ENCODE data around the gene SCUBE3. TPM values are rescaled to one million over a fixed set of nuclear protein-coding genes. Genes with fewer than 3 reads are reported as not detected.

The SCUBE3 gene
- total RNA-seq, 1 experiment from 2014 or later: 0.05 TPM

GRCh38 chr6:35230950-35231349 lies 17.2 kb downstream of the SCUBE3 start:
- ChIA-PET RAD21 (ENCODE audit: low non-redundant PET in 1 of 2, low total read pairs in 2 of 2, uncharacterized antibody in 2 of 2, unreplicated experiment in 2 of 2) (interaction anchor here in 1 of 2 experiments (1.4 kb wide), 1 partner anchor 10 kb away, joined by 3 read pairs; no protein-coding TSS in a partner anchor), POLR2A (no interaction called here), CTCF (interaction anchor here (2.6 kb wide), 1 partner anchor 10 kb away, joined by 10 read pairs; no protein-coding TSS in a partner anchor)
- Histone ChIP-seq H3K36me3 (ENCODE audit: control insufficient read depth in 1 of 2, insufficient read depth in 2 of 2, low read length in 2 of 2) (no peaks in the 10 kb centered on the region), H4K20me1 (ENCODE audit: insufficient read depth) (no peaks in the 10 kb centered on the region), H3K27ac (ENCODE audit: low read depth, low read length) (no peak overlapping the region), H3K27me3 (ENCODE audit: insufficient read depth, low read length) (no peaks in the 10 kb centered on the region), H3K4me2 (ENCODE audit: low read length) (no peak overlapping the region), H2AFZ (ENCODE audit: low read depth, low read length, poor library complexity, severe bottlenecking) (no peak overlapping the region), H3K9me3 (ENCODE audit: control insufficient read depth in 1 of 2, insufficient read depth in 1 of 2, low read depth in 1 of 2, low read length in 2 of 2) (no peaks in the 10 kb centered on the region), H3K4me1 (ENCODE audit: control insufficient read depth in 1 of 2, insufficient read depth in 2 of 2, low read length in 2 of 2) (no peaks in the 10 kb centered on the region), H3K79me2 (ENCODE audit: insufficient read depth, low read length) (no peaks in the 10 kb centered on the region), H3K4me3 (replicated peaks in 1 of 2; ENCODE audit: low read depth in 1 of 2, low read length in 2 of 2) (no peak overlapping the region), H3K9ac (ENCODE audit: low read length) (no peak overlapping the region), H3K9me2 (ENCODE audit: insufficient read depth) (no peaks in the 10 kb centered on the region)
- no peak for DNase-seq (ENCODE audit: low read depth, low spot score)
- intact Hi-C loops (cut with micrococcal nuclease): no loop called here
- no TSS peak for BruUV-seq (replicated peaks)
- no peak for TF ChIP-seq JUND (IDR thresholded peaks at IDR 0.05)
- TF ChIP-seq RAD21 (IDR thresholded peaks at IDR 0.05; ENCODE audit: low read depth): no peak
- TF ChIP-seq CTCF (IDR thresholded peaks at IDR 0.05 in 2 of 3, conservative IDR thresholded peaks at IDR 0.05 in 1 of 3; ENCODE audit: borderline replicate concordance in 1 of 3, insufficient read depth in 1 of 3, low read depth in 2 of 3, low read length in 2 of 3): no peak
- TF ChIP-seq MAX (IDR thresholded peaks at IDR 0.05): no peak
- no peak for TF ChIP-seq YY1 (IDR thresholded peaks at IDR 0.05; ENCODE audit: extremely low read depth, insufficient replicate concordance, low read depth, low read length)
- ATAC-seq: no peak

DNA sequence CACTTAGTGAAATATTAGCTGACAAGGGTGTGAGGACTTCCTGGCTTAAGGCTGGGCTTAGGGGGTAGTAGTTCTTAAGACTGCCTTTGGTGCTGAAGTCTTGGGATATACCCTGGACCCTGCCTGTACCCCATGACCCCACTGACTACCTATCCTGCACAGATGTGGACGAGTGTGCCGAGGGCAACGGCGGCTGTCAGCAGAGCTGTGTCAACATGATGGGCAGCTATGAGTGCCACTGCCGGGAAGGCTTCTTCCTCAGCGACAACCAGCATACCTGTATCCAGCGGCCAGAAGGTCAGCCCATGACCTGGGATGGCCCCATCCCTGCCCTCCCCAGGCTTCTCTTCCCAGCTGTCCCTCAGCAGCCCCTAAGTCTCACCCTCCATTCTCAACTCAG lies 17.8 kb downstream of the SCUBE3 start:
- Histone ChIP-seq H3K9ac (ENCODE audit: low read length) (no peak overlapping the region), H3K27ac (ENCODE audit: low read depth, low read length) (no peak overlapping the region), H3K4me3 (replicated peaks in 1 of 2; ENCODE audit: low read depth in 1 of 2, low read length in 2 of 2) (no peak overlapping the region), H3K36me3 (ENCODE audit: control insufficient read depth in 1 of 2, insufficient read depth in 2 of 2, low read length in 2 of 2) (no peaks in the 10 kb centered on the region), H3K9me3 (ENCODE audit: control insufficient read depth in 1 of 2, insufficient read depth in 1 of 2, low read depth in 1 of 2, low read length in 2 of 2) (no peaks in the 10 kb centered on the region), H3K4me1 (ENCODE audit: control insufficient read depth in 1 of 2, insufficient read depth in 2 of 2, low read length in 2 of 2) (no peaks in the 10 kb centered on the region), H3K4me2 (ENCODE audit: low read length) (no peak overlapping the region), H4K20me1 (ENCODE audit: insufficient read depth) (no peaks in the 10 kb centered on the region), H3K9me2 (ENCODE audit: insufficient read depth) (no peaks in the 10 kb centered on the region), H3K27me3 (ENCODE audit: insufficient read depth, low read length) (no peaks in the 10 kb centered on the region), H2AFZ (ENCODE audit: low read depth, low read length, poor library complexity, severe bottlenecking) (no peak overlapping the region), H3K79me2 (ENCODE audit: insufficient read depth, low read length) (no peaks in the 10 kb centered on the region)
- CTCF ChIA-PET: interaction anchor here (1.0 to 2.6 kb wide), 2 partner anchors 9 to 91 kb away, joined by 3 to 10 read pairs; no protein-coding TSS in a partner anchor
- intact Hi-C loops (cut with micrococcal nuclease): no loop called here
- RAD21 ChIA-PET (ENCODE audit: low non-redundant PET in 1 of 2, low total read pairs in 2 of 2, uncharacterized antibody in 2 of 2, unreplicated experiment in 2 of 2): no interaction called here
- BruUV-seq (replicated peaks): no TSS peak
- ATAC-seq: no peak
- DNase-seq (ENCODE audit: low read depth, low spot score): no peak
- POLR2A ChIA-PET: no interaction called here
- TF ChIP-seq, protein P1, sequence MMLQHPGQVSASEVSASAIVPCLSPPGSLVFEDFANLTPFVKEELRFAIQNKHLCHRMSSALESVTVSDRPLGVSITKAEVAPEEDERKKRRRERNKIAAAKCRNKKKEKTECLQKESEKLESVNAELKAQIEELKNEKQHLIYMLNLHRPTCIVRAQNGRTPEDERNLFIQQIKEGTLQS (IDR thresholded peaks at IDR 0.05): no peak
- TF ChIP-seq JUND (IDR thresholded peaks at IDR 0.05) (no peak), CBX3 (IDR thresholded peaks at IDR 0.05; ENCODE audit: low read depth) (no peak), ELF1 (IDR thresholded peaks at IDR 0.05; ENCODE audit: borderline replicate concordance, low read depth) (no peak), EZH2phosphoT487 (IDR thresholded peaks at IDR 0.05; ENCODE audit: borderline replicate concordance) (no peak), SRF (IDR thresholded peaks at IDR 0.05; ENCODE audit: low read depth) (no peak), MAX (IDR thresholded peaks at IDR 0.05) (no peak), ZBTB33 (IDR thresholded peaks at IDR 0.05; ENCODE audit: extremely low read depth, insufficient replicate concordance, low read length) (no peak), POLR2A (IDR thresholded peaks at IDR 0.05; ENCODE audit: borderline replicate concordance, extremely low read depth, insufficient read depth, insufficient read length) (no peak)

Data from HCT116 (cell line).